Effector CD8-positive, alpha-beta T cell (primary cell): ENCODE data around the gene BMPR1A.

ENCODE experiments used
- DNase-seq: peaks from one replicate; lab custom pipeline; 2025; lab: John Stamatoyannopoulos, UW
- total RNA-seq, 4 experiments: gene quantifications; one replicate each; lab custom pipeline; 2026; lab: John Stamatoyannopoulos, UW

The BMPR1A gene
- 21.9 to 52.9 (median 39.3) reads per million in 4 experiments for total RNA-seq

DNA sequence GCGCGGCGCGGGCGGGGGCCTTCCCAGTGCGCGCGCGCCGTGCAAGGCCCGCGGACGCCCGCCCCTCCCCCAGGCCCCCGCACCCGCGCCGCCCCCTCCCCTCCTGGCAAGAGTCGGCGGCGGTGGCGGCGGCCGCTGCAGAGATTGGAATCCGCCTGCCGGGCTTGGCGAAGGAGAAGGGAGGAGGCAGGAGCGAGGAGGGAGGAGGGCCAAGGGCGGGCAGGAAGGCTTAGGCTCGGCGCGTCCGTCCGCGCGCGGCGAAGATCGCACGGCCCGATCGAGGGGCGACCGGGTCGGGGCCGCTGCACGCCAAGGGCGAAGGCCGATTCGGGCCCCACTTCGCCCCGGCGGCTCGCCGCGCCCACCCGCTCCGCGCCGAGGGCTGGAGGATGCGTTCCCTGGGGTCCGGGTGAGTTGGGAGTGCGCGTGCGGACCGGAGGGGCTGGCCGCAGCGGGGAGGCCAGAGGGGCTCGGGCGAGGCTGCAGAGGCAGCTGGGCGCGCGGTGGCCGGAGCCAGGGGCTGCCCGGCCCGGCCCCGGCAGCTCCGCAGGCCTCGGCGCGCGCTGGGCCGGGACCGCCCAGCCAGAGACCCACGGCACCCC is at the start of gene BMPR1A:
TSS of gene BMPR1A (plus strand) at position 109 of the 602 bp plus-strand sequence. CDS start 119,400 bp downstream, outside the sequence.
- DNase-seq = no peak

DNA sequence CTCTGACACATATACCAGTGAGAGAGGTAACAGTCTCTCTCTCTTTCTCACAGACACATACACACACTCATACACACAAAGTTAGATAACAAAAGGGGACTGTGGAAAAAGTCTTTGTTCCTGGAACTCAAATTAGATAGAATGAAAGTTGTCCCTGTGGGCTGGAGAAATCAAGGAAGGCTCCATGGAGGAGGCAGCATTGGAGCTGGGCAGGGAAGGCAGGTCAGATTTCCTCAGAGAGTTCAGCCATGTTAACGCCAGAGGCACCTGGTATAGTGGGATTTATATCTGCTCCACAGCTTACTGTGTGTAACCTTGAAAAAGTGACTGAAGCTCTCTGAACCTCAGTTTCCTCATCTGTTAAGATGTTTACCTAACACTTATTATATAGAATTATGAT is 49.4 kb upstream of the BMPR1A start:
- no peak for DNase-seq

DNA sequence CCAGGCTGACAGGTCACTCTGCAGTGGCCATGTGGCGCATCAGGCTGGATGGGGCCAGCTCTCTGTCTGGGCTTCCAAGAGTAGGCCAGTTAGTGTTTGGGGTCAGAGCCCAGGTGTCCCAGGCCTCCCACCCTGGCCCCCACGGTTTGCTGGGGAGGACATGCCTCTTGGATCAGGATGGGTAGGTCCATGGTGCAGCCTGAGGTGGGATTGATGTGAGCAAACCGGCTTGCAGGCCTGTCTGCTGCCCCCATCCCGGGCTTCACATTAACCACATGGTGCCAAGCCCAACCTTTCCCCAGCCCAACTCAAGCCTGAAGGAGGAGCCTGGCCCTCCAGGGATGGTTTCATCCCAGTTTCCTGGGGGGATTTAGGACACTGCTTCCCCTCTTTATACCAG is 48.9 kb upstream of the BMPR1A start:
- no peak for DNase-seq

DNA sequence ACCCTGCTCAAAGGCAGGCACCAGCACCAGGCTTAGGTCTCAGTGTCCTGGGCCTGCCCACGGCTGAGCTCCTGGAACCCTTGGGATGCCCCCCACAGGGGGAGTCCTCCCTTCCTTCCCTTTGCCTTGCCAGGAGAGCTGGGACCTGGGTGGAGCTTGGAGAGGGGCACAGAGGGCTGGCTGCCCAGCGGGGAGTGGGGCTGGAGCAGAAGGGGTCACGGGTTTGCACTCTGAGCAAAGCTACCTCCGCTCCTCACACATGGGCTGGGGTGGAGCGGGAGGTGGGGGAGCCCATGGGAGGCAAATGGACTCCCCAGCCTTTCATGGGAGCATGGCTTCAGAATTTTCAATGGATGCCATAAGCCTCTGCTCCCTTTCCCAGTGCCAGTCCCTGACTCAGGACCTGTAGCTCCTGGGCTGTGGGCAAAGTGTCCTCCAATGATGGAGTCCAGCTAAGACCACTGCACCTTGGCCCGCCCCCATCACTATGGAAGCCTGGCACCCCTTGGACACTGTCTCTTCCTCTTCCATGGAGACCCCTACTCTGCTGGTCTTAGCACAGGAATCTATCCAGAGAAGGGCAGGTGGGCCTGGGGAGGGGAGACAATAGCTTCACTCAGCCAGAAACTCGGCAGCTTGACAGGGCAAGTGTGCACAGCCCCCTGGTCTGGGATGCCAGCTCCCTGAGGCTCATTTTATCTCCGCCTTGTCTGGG is 48.2 kb upstream of the BMPR1A start:
- DNase-seq = no peak

DNA sequence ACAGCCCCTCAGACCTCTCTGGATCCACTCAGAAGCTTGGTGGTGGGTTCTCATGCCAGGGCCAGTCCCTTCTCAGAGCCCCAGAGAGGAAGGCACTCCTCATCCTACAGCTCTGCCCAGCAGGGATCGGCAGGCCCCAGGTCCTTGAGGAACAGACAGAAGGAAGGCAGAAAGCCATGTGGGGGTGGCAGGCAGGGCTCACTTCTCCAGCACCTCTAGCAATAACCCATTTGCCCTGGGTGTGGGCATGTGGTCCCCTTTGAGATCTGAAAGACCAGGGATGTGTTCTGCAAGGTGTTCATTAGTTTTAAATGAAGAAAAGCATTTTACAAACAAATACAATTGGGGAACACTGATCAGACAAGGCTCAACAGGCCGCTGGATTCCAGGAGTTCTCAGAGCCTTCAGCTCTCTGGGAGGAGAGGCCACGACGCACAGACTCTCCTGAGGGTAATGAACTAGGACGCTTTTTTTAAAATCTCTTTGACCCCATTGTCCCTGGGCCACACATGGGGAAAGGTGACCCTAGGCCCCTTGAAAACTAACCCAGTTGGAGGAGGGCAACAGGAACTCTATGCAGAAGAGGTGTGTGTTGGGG is 47.5 kb upstream of the BMPR1A start:
- DNase-seq = no peak

DNA sequence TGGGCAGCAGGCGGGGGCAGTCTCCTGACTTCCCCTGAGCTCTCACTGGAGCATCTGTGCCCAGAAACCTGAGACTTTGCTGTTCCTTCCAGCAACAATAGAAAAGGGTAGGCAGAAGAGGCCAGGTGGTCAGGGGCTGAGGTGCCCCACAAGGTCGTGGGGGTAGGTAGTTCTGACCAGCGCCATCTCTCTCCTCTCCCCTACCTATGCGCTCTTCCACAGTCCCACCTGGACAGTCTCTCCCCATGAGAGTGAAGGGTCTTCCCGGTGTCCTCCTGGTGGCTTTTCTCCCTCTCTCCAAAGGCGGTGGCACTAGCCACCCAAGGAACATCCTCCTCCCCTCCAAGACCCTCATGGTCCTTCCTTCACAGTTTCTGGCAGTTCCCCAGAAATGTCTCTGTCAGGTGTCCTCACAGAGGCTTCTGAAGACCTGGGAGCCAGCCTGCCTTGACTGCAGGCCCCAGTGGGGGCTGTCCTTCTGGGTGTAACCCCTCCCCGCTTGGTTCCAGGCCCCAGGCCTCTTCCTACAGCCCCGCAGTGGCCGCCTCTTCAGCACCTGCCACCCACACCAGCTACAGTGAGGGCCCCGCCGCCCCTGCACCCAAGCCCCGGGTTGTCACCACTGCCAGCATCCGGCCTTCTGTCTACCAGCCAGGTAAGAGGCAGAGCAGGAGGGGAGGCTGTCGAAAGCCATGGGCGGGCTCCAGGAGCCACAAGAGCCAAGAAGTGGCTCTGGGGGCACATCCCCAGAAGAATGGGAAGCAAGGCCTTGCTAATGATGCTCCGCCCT is 46.8 kb upstream of the BMPR1A start:
- DNase-seq = no peak

DNA sequence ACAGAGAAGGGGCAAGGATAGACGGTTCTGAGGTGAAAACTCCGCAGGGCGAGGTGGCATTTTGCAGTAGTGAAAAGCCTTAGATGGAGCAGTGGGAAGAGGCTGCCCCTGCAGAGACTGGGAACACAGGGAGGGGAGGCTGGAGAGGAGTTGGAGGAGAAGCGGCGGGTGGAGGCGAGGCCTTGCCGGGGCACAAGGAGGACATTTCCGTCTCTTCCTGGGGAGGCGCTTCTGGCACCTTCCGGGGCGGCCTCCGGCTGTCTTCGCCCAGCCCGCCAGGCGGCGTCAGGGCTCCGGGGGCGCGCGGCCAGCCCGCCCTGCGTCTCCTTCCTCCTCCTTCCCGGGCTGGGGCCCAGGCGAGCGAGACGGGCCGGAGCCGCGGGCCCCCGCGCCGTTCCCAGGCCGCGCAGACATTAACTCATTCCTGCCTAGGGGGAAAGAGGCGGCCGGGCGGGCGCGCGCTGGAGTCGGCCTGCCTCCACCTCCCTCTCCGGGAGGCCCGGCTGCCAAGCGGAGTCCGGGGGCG is 45.4 kb upstream of the BMPR1A start:
- peak; percentile 64 for DNase-seq

DNA sequence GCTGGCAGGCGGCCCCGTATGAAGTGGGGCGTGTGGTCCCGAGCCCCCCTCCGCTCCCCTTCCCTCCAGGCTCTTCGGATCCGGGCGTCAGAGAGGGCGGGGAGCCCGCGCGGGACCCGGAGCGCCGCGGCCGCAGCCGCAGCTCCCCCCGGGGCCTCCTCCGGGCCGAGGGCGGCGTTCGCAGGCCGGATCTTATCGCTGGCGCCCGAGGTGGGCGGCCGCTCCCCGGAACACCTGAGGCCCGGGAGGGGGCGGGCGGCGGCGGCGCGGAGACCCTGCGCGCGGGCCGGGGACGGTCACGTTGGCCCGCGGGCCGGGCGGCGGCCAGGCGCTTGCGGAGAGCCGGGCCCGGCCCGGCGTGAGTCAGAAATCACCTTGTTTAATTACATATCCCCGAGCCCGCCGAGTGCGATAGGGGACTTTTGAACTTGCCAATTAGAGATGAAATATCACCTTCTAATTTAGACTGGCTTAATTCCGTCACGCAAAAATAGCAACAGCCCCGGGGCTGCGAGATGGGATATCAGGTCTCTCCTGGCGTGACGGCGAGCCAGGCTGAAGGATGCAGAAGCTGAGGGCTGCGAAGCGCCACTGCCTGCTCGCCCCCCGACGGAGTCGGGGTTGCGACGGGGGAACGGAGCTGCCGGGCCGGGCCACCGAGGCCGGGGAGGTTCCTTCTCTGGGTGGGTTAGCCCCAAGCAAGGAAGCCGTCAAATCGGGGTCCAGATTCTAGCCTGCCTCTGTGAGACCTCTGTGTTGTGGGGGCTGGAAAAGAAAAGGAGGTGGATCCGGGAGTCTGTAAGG is 44.7 kb upstream of the BMPR1A start:
- DNase-seq = peak; percentile 37

DNA sequence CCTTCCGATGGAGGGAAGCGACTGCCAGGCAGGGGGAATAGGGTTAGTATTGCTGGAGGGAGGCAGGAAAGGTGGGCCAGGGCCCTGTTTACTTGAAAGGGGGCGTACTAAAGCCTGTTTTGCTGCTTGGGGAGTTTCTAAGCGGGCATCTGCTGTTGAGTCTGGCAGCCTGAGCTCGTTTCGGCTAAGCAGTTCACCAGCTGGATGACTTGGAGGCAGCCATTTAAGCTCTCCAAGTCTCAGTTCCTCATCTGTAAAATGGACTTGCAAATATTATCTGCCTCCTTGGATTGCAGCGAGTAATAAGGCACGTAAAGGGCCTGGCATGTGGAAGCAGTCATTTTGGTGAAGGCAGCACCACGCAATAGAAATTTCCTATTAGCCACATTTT is 44.1 kb upstream of the BMPR1A start:
- DNase-seq = no peak

DNA sequence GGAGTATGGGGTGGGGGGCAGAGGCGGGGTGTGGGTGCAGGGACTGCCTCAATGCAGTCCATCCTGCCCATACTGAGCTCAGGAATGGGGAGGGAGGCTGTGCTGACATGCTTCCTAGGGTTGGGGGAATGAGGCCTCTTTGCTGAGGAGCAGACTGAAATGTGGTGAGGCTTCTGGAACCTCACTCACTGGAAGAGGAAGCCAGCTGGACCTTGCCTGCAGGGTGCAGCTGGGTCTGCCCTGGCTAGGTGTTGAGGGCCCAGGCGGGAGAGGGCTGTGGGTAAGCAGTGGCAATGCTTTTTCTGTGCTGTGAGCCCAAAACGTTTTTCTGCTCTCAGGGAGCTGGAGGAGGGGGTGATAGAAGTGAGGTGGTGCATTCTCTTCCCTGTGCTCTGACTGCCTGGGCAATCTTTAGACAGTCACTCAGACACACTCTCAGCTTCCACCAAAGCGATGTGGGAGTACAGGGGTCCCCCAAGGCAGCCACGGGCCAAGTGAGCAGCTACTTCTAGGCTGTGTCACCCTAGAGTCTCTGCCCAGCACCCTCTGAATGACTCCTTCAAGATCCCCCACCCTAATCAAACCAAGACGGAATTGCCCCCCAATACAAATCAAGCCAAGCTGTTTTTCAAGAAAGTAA is 41.1 kb upstream of the BMPR1A start:
- no peak for DNase-seq

DNA sequence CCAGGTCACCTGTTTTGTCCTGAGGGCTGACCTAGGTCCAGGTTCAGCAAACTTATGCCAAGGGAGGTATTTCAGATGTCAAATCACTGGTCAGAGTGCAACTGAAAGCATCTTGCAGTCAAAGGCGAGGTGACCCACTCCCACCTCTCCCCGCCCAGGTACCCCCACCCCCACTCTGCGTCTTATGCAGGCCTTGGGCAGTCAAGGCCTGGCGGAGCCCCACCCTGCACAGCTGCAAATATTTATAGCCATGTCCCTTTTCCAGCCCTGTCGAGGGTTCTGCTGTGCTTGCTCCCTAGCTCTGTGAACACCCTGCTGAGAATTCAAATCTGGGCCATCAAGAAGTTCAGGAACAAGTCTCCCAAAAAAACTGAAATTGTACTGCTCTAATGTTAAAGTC is 40.6 kb upstream of the BMPR1A start:
- DNase-seq = no peak

DNA sequence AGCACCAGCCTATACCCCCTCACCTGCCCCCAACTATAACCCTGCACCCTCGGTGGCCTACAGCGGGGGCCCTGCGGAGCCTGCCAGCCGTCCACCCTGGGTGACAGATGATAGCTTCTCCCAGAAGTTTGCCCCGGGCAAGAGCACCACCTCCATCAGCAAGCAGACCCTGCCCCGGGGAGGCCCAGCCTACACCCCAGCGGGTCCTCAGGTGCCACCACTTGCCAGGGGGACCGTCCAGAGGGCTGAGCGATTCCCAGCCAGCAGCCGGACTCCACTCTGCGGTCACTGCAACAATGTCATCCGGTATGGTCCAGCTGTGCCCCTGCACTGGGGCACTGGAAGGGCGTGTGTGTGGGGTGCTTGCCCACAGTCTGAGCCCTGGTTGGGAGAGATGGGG is 40.0 kb upstream of the BMPR1A start:
- DNase-seq = no peak

DNA sequence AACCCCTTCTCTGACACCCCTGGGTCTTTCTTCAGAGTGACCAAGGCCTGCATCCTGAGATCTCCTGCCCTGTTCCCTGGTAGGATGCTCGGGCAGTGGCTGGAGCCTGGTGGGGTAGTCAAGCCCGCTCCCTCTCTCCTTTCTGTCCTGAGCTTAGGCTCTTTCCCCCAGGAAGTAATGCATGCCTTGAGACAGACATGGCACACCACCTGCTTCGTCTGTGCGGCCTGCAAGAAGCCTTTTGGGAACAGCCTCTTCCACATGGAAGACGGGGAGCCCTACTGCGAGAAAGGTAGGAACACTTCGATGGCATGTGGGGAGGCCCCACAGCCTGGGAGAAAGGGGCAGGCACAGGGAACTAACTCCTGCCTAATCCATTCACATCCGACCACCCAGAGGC is 37.9 kb upstream of the BMPR1A start:
- DNase-seq = no peak

DNA sequence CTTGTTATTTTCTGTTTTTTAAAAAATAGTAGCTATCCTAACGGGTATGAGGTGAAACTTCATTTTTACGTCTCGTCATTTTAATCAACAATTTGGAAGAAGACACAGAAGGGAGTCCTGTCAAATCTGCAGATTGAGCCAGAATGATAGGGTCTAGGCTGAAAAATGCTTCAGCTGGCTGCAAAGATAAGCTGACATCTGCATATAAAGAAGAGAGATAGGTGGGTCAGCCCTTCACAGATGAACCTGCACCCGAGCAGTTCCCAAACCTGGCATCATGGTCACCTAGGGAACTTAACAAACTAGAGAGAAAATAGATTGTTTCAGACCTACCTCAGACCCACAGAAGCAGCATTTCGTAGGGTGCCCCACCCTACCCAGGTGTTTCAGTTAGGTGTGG is 35.2 kb upstream of the BMPR1A start:
- DNase-seq = no peak

DNA sequence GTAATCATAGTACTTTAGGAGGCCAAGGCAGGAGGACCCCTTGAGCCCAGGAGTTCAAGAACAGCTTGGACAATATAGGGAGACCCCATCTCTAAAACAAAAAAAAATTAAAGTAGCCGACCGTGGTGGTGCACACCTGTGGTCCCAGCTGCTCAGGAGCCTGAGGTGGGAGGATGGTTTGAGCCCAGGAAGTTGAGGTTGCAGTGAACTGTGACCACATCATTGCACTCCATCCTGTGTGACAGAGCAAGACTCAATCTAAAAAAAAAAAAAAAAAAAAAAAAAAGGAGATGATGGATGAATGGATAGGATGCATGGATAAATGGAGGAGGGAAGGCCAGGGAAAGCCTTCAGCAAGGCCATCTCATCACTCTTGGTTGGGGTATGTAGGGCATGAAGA is 33.4 kb upstream of the BMPR1A start:
- no peak for DNase-seq

DNA sequence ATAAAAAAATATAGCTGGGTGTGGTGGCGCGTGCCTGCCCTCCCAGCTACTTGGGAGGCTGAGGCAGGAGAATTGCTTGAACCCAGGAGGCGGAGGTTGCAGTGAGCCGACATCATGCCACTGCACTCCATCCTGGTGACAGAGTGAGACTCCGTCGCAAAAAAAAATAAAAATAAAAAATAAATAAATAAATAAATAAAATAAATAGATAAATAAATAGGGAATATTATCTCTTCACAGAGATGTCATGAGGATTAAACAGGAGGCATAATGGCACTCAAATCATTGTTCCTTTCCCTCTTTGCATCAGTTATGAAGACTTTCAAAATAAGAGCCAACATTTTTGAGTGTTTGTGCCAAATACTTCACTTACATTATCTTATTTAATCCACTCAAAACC is 32.0 kb upstream of the BMPR1A start:
- DNase-seq = no peak

DNA sequence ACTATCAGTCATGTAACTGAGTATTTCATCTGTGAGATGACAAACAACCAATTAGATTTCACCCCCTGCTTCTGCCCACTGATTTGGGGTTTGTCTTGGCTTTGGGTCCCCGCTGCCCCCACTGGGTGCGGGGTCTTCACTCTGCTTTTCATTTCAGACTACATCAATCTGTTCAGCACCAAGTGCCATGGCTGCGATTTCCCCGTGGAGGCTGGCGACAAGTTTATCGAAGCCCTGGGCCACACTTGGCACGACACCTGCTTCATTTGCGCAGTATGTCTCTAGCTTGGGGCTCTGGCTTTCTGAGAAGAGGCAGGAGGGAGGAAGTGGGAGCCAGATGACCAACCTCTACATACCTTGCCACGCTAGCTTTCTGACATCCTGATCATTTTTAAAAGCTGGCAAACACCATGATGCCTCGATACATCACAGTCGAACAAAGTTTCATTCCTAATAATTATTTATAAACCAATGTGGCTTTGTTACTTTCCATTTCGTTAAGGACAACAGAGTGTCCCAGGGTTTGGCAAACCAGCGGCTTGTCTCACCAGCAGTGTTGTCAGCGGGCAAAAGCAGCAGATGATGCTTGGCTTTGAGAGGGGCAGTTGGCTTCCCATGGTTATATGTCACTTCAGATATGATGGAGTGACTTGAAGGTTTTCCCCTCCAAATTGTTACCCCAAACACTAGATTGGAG is 30.3 kb upstream of the BMPR1A start:
- no peak for DNase-seq

DNA sequence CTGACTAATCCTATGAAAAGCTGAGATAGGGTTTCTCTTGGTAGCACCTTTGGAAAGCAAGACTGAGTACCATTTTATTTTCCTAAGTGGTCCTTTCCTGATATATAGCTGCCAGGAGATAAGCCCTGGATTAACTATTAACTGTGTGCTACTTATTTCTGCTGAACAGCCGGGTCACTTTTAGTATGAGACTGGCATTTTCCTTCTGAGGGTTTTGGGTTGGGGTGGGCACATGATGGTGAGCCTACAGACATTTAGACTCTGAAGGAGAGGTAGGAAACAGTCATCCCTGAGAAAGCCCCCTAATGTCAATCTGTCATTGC is 29.8 kb upstream of the BMPR1A start:
- DNase-seq = no peak

DNA sequence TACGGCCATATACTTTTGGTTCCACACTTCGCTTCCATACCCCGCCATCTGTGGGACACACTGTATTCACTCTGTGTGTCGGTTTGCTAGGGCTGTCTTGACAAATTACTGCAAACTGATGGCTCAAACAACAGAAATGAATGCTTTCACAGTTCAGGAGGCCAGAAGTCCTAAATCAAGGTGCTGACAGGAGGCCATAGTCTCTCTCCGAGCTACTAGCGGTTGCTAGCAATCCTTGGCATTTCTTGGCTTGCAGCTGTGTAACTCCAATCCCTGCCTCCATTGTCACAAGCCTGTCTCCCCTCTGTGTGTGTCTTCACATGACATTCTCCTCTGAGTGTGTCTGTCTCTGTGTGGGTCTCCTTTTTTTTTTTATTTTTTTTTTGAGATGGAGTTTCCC is 28.9 kb upstream of the BMPR1A start:
- DNase-seq = no peak

DNA sequence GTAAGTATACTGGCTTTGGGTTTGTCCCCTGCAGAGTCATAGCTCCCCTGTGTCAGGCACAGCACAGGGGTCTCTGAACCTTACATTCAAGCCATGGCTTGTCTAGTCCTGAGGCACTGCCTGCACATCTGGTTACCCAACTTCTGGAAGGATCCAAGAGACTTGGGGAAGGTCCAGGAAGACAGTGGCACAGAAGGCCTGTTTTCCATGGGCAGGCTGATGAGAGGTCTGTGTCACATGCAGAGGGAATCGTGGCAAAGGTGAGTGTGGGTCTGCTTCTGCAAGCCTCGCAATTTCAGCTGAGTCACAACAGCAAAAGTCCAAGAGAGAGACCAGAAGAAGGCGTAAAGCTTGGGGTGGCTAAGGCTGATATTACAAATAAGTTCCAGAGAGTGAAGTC is 28.4 kb upstream of the BMPR1A start:
- DNase-seq = no peak

DNA sequence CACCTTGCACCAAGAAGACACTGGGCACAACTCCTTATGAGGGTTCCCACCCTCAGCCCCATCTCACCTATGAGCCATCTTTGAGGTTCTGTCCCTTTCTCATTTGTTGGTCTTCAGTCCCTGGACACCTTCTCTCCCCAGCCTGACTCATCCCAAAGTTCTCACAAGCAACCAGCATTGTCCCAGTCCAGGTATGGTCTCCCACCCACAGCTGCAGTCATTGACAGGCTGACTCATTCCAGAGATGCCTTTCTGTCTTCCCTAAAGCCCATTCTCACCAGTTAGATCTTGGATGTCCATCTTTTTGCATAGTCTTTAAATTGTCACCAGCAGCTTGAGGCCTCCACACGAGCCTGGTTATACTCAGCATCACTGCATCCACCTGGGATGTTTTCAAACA is 26.7 kb upstream of the BMPR1A start:
- no peak for DNase-seq
